OCI-LY3 (cell line): Measurements from ENCODE around the gene SEMA6D.

Experiments
- H2AFZ ChIP-seq: fragments of 200-600, 300-600 bp; shearing (Covaris generic); 2 replicates; pipeline ENCODE4 v1.6.0; 2014; ENCODE audit warnings: antibody characterized with exemption, low read depth, low read length
- H3K27ac ChIP-seq: fragments of 200-600, 300-600 bp; sonication (generic); 2 replicates; pipeline ENCODE4 v1.5.1; 2014; ENCODE audit warnings: mild to moderate bottlenecking, low read length, moderate library complexity, mixed read lengths
- H3K27me3 ChIP-seq: fragments of 200-600, 300-600 bp; sonication (generic); 2 replicates; pipeline ENCODE4 v1.6.1; 2014; ENCODE audit warnings: low read depth, low read length, mixed read lengths
- H3K36me3 ChIP-seq: fragments of 200-600, 300-600 bp; sonication (generic); replicated peaks from 2 replicates; pipeline ENCODE3; 2014; ENCODE audit warnings: low read depth, low read length, mixed read lengths
- H3K4me1 ChIP-seq: fragments of 300-600, 200-600 bp; sonication (generic); 2 replicates; pipeline ENCODE4 v1.6.1; 2014; ENCODE audit warnings: low read length, mixed read lengths
- H3K4me2 ChIP-seq: fragments of 200-600, 300-600 bp; sonication (generic); 2 replicates; pipeline ENCODE4 v1.6.1; 2014; ENCODE audit warnings: low read length, mixed read lengths
- H3K4me3 ChIP-seq: fragments of 300-600, 200-600 bp; sonication (generic); 2 replicates; pipeline ENCODE4 v1.5.1; 2014; ENCODE audit warnings: antibody characterized with exemption, mild to moderate bottlenecking, low read length, moderate library complexity
- H3K79me2 ChIP-seq: fragments of 300-600, 200-600 bp; shearing (Covaris generic); 2 replicates; pipeline ENCODE4 v1.6.1; 2014; ENCODE audit warnings: mild to moderate bottlenecking, low read length, mixed read lengths
- H3K9ac ChIP-seq: fragments of 300-600, 200-600 bp; shearing (Covaris generic); 2 replicates; pipeline ENCODE4 v1.6.0; 2014; ENCODE audit warnings: mild to moderate bottlenecking, low read length, moderate library complexity
- H3K9me3 ChIP-seq: fragments of 200-600, 300-600 bp; shearing (Covaris generic); 2 replicates; pipeline ENCODE4 v1.6.1; 2014; ENCODE audit warnings: low read length, mixed read lengths; ENCODE audit not compliant: insufficient read depth
- H4K20me1 ChIP-seq: fragments of 200-600, 300-600 bp; sonication (generic); 2 replicates; pipeline ENCODE4 v1.6.1; 2016; ENCODE audit warnings: low read length, mixed read lengths; ENCODE audit not compliant: insufficient read depth
- CTCF ChIP-seq: fragments of 200-600, 300-600 bp; sonication (generic); IDR thresholded peaks from 2 replicates; pipeline ENCODE4 v1.5.1; 2014; ENCODE audit warnings: antibody characterized with exemption, low read length, low read depth
- EZH2phosphoT487 ChIP-seq: fragments of 200-600 bp; shearing (Covaris generic); IDR thresholded peaks from 2 replicates; pipeline ENCODE4 v1.6.1; 2018; ENCODE audit warnings: antibody characterized with exemption, mixed run types, low read depth

The SEMA6D gene

GRCh38 chr15:47743886-47744285, 26.6 kb downstream of the SEMA6D start:
- Histone ChIP-seq H3K4me2 (no peak overlapping the region), H3K4me3 (no peak overlapping the region), H4K20me1 (no peaks in the 10 kb centered on the region), H3K9me3 (no peaks in the 10 kb centered on the region), H3K27ac (no peak overlapping the region), H3K36me3 (no peaks in the 10 kb centered on the region), H3K4me1 (peaks cover 17% of the 10 kb centered on the region), H3K79me2 (no peaks in the 10 kb centered on the region), H2AFZ (no peak overlapping the region), H3K27me3 (peaks cover 27% of the 10 kb centered on the region), H3K9ac (no peak overlapping the region)
- TF ChIP-seq CTCF: no peak
- no peak for TF ChIP-seq EZH2phosphoT487

DNA sequence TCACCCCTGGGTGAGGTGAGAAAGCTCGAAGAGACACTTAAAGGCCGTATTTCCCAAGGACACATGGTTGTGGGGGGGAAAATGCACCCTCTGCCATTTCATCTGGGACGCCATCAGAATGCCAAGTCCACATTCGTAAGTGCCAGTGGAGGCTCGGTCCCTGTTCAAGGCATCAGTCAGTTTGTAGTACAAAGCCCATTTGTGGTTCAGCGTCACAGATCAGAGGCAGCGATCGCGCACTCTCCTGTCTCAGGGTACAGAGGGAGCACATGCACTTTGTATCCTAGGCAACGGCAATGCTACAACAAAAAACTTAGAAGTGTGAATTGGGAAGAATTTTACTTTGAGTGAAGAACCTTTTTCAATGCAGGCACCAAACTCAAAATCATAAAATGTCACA, 27.2 kb downstream of the SEMA6D start:
- H3K9me3 ChIP-seq: no peaks in the 10 kb centered on the region
- H3K9ac ChIP-seq: no peak overlapping the region
- no peak for TF ChIP-seq EZH2phosphoT487
- no peak for TF ChIP-seq CTCF
- H3K27me3 ChIP-seq: peaks cover 21% of the 10 kb centered on the region; the same call in 1 of the 2 replicates
- no peak overlapping the region for H3K27ac ChIP-seq
- H3K79me2 ChIP-seq: no peaks in the 10 kb centered on the region
- peaks cover 17% of the 10 kb centered on the region for H3K4me1 ChIP-seq
- no peaks in the 10 kb centered on the region for H3K36me3 ChIP-seq
- no peak overlapping the region for H3K4me2 ChIP-seq
- H3K4me3 ChIP-seq: no peak overlapping the region
- H4K20me1 ChIP-seq: no peaks in the 10 kb centered on the region
- no peak overlapping the region for H2AFZ ChIP-seq

DNA sequence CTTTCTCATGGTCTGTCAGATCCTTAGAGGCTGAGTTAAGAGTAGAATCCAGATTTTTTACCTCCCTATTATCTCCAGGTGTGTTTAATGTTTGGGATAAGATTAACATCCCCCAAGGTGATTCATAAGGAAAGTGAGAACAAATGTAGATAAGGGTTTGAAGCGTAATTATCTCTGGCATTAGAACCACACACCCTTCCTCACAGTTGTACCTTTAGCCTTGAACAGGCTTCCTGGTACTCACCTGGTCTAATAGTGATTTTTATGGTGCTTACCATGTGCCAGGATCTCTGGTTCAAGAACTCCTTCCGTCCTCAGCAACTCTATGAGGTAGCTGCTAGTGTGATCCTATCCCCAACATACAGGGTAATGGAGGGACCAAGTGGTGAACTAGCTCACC, 27.7 kb downstream of the SEMA6D start:
- TF ChIP-seq EZH2phosphoT487 (no peak), CTCF (no peak)

DNA sequence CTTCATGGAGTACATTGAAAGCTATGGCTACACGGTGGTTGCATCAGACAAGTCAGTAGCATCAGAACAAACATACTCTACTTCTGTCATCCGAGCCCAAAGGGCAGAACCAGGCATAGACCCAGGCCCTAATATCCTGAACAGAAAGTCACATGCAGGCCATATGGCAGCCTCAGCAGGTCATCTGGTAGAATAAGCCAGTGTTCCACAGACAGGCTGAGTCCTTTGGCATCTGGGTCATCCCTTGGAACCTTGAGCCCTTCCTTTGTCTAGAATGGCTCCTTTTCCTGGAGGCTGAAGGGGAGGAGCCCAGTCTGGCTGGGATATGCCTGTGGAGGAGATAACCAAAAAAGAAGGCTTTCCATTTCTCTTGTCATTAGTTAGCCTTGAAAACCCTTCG, 29.2 kb downstream of the SEMA6D start:
- no peak for TF ChIP-seq CTCF
- TF ChIP-seq EZH2phosphoT487: no peak
- Histone ChIP-seq H3K4me2 (no peak overlapping the region), H3K4me3 (no peak overlapping the region), H3K27ac (no peak overlapping the region), H3K27me3 (peaks cover 18% of the 10 kb centered on the region; the same call in 1 of the 2 replicates), H3K79me2 (no peaks in the 10 kb centered on the region), H3K4me1 (peaks cover 8% of the 10 kb centered on the region), H3K36me3 (no peaks in the 10 kb centered on the region), H3K9me3 (no peaks in the 10 kb centered on the region), H3K9ac (no peak overlapping the region), H2AFZ (no peak overlapping the region), H4K20me1 (no peaks in the 10 kb centered on the region)

More for the DNA sequence above, 27.7 kb downstream of the SEMA6D start:
- no peaks in the 10 kb centered on the region for H3K79me2 ChIP-seq
- peaks cover 17% of the 10 kb centered on the region for H3K4me1 ChIP-seq
- no peaks in the 10 kb centered on the region for H3K36me3 ChIP-seq
- peaks cover 18% of the 10 kb centered on the region; the same call in 1 of the 2 replicates for H3K27me3 ChIP-seq
- no peaks in the 10 kb centered on the region for H3K9me3 ChIP-seq
- no peaks in the 10 kb centered on the region for H4K20me1 ChIP-seq
- no peak overlapping the region for H3K4me2 ChIP-seq
- no peak overlapping the region for H2AFZ ChIP-seq
- no peak overlapping the region for H3K9ac ChIP-seq
- no peak overlapping the region for H3K4me3 ChIP-seq
- H3K27ac ChIP-seq: no peak overlapping the region
